WTC11 (cell line): ENCODE data around the gene MYL3.
"Not testable (repeated sequence)": the region's sequence is repeated elsewhere in the genome, so short reads cannot be mapped to it uniquely, and the experiment has no call there.

Experiments used
- ARID4B ChIP-seq: sonication (generic); formaldehyde crosslinking; IDR thresholded peaks from 2 replicates; pipeline ENCODE4 v1.8.0; 2023; ENCODE audit warnings: missing genetic modification reagents, mild to moderate bottlenecking, borderline replicate concordance
- CREB1 ChIP-seq: sonication (generic); formaldehyde crosslinking; IDR thresholded peaks from 2 replicates; pipeline ENCODE4 v1.8.0; 2023; ENCODE audit warnings: mild to moderate bottlenecking, missing genetic modification reagents
- MAX ChIP-seq: sonication (generic); formaldehyde crosslinking; IDR thresholded peaks from 2 replicates; pipeline ENCODE4 v1.8.0; 2022; ENCODE audit warnings: mild to moderate bottlenecking, missing genetic modification reagents
- NFE2L1 ChIP-seq: sonication (generic); formaldehyde crosslinking; IDR thresholded peaks from 2 replicates; pipeline ENCODE4 v1.8.1; 2023; ENCODE audit warnings: missing genetic modification reagents
- NR3C1 ChIP-seq: sonication (generic); formaldehyde crosslinking; conservative IDR thresholded peaks from 2 replicates; pipeline ENCODE4 v1.8.1; 2023; ENCODE audit warnings: low read depth, mild to moderate bottlenecking, missing genetic modification reagents
- ZNF138 ChIP-seq: sonication (generic); formaldehyde crosslinking; conservative IDR thresholded peaks from 2 replicates; pipeline ENCODE4 v1.8.1; 2022; ENCODE audit warnings: mild to moderate bottlenecking, moderate library complexity, missing genetic modification reagents
- ZNF281 ChIP-seq: sonication (generic); formaldehyde crosslinking; IDR thresholded peaks from 2 replicates; pipeline ENCODE4 v1.8.0; 2023; ENCODE audit warnings: mild to moderate bottlenecking, missing genetic modification reagents
- TF ChIP-seq, protein P1 (sequence below): fragments of 200-600 bp; IDR thresholded peaks from 2 replicates; pipeline ENCODE4 v1.8.0; 2022; ENCODE audit warnings: antibody characterized with exemption
- TF ChIP-seq, protein P2 (sequence below): sonication (generic); formaldehyde crosslinking; conservative IDR thresholded peaks from 2 replicates; pipeline ENCODE4 v1.8.1; 2022; ENCODE audit warnings: mild to moderate bottlenecking, missing genetic modification reagents
- TF ChIP-seq, protein P3 (sequence below): sonication (generic); formaldehyde crosslinking; conservative IDR thresholded peaks from 2 replicates; pipeline ENCODE4 v1.8.1; 2023; ENCODE audit warnings: mild to moderate bottlenecking, low read depth, missing genetic modification reagents, moderate library complexity
- TF ChIP-seq, protein P4 (sequence below): sonication (generic); formaldehyde crosslinking; IDR thresholded peaks from 2 replicates; pipeline ENCODE4 v1.8.1; 2022; ENCODE audit warnings: mild to moderate bottlenecking, missing genetic modification reagents, moderate library complexity, borderline replicate concordance

DNA sequence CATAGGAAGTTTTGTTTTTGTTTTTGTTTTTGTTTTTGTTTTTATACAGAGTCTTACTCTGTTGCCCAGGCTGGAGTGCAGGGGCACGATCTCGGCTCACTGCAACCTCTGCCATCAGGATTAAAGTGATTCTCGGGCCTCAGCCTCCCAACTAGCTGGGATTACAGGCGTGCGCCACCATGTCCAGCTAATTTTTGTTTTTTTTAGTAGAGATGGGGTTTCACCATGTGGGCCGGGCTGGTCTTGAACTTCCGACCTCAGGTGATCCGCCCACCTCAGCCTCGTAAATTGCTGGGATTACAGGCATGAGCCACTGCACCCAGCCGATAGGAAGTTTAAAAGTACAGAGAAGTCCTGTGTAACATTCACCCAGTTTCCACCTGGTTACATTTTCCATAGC lies 47.7 kb upstream of the MYL3 start:
- not testable (repeated sequence) for TF ChIP-seq NR3C1; MAX (CRISPR knock-in tag); ZNF138 (CRISPR knock-in tag); CREB1 (CRISPR knock-in tag); ARID4B (CRISPR knock-in tag); ZNF281 (CRISPR knock-in tag); NFE2L1
- TF ChIP-seq, protein P1, sequence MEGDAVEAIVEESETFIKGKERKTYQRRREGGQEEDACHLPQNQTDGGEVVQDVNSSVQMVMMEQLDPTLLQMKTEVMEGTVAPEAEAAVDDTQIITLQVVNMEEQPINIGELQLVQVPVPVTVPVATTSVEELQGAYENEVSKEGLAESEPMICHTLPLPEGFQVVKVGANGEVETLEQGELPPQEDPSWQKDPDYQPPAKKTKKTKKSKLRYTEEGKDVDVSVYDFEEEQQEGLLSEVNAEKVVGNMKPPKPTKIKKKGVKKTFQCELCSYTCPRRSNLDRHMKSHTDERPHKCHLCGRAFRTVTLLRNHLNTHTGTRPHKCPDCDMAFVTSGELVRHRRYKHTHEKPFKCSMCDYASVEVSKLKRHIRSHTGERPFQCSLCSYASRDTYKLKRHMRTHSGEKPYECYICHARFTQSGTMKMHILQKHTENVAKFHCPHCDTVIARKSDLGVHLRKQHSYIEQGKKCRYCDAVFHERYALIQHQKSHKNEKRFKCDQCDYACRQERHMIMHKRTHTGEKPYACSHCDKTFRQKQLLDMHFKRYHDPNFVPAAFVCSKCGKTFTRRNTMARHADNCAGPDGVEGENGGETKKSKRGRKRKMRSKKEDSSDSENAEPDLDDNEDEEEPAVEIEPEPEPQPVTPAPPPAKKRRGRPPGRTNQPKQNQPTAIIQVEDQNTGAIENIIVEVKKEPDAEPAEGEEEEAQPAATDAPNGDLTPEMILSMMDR = not testable (repeated sequence)
- TF ChIP-seq, protein P2, sequence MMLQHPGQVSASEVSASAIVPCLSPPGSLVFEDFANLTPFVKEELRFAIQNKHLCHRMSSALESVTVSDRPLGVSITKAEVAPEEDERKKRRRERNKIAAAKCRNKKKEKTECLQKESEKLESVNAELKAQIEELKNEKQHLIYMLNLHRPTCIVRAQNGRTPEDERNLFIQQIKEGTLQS (CRISPR knock-in tag) = not testable (repeated sequence)
- TF ChIP-seq, protein P3, sequence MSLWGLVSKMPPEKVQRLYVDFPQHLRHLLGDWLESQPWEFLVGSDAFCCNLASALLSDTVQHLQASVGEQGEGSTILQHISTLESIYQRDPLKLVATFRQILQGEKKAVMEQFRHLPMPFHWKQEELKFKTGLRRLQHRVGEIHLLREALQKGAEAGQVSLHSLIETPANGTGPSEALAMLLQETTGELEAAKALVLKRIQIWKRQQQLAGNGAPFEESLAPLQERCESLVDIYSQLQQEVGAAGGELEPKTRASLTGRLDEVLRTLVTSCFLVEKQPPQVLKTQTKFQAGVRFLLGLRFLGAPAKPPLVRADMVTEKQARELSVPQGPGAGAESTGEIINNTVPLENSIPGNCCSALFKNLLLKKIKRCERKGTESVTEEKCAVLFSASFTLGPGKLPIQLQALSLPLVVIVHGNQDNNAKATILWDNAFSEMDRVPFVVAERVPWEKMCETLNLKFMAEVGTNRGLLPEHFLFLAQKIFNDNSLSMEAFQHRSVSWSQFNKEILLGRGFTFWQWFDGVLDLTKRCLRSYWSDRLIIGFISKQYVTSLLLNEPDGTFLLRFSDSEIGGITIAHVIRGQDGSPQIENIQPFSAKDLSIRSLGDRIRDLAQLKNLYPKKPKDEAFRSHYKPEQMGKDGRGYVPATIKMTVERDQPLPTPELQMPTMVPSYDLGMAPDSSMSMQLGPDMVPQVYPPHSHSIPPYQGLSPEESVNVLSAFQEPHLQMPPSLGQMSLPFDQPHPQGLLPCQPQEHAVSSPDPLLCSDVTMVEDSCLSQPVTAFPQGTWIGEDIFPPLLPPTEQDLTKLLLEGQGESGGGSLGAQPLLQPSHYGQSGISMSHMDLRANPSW (CRISPR knock-in tag) = not testable (repeated sequence)
- TF ChIP-seq, protein P4, sequence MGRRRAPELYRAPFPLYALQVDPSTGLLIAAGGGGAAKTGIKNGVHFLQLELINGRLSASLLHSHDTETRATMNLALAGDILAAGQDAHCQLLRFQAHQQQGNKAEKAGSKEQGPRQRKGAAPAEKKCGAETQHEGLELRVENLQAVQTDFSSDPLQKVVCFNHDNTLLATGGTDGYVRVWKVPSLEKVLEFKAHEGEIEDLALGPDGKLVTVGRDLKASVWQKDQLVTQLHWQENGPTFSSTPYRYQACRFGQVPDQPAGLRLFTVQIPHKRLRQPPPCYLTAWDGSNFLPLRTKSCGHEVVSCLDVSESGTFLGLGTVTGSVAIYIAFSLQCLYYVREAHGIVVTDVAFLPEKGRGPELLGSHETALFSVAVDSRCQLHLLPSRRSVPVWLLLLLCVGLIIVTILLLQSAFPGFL (CRISPR knock-in tag) = not testable (repeated sequence)
